Muscle layer of duodenum (tissue), 2 donors: ENCODE results near the gene LINC01488.

Experiments
- H3K27ac ChIP-seq: one replicate; pipeline ENCODE4 v1.7.0; 2013; ENCODE audit warnings: mild to moderate bottlenecking, low read length
- H3K27me3 ChIP-seq: one replicate; pipeline ENCODE4 v1.7.0; 2013; ENCODE audit warnings: low read depth, mild to moderate bottlenecking, control low read depth, low read length
- H3K36me3 ChIP-seq, 2 donors: one replicate each; pipeline ENCODE4 v1.7.0; 2013; ENCODE audit warnings: low read length in 2 of 2, control low read depth in 1 of 2, mild to moderate bottlenecking in 1 of 2; ENCODE audit not compliant: insufficient read depth in 2 of 2, control insufficient read depth in 1 of 2
- H3K4me1 ChIP-seq, 2 donors: one replicate each; pipeline ENCODE4 v1.7.0; 2013; ENCODE audit warnings: low read length in 2 of 2, mild to moderate bottlenecking in 2 of 2, control low read depth in 1 of 2, moderate library complexity in 1 of 2; ENCODE audit not compliant: insufficient read depth in 2 of 2, control insufficient read depth in 1 of 2
- H3K4me3 ChIP-seq, 2 donors: one replicate each; pipeline ENCODE4 v1.7.0; 2013; ENCODE audit warnings: low read length in 2 of 2, low read depth in 1 of 2, mild to moderate bottlenecking in 1 of 2
- H3K9me3 ChIP-seq, 2 donors: one replicate each; pipeline ENCODE4 v1.7.0; 2013; ENCODE audit warnings: low read length in 2 of 2, control low read depth in 1 of 2, mild to moderate bottlenecking in 1 of 2; ENCODE audit not compliant: control insufficient read depth in 1 of 2
- donor health status: healthy.

LINC01488 gene

DNA sequence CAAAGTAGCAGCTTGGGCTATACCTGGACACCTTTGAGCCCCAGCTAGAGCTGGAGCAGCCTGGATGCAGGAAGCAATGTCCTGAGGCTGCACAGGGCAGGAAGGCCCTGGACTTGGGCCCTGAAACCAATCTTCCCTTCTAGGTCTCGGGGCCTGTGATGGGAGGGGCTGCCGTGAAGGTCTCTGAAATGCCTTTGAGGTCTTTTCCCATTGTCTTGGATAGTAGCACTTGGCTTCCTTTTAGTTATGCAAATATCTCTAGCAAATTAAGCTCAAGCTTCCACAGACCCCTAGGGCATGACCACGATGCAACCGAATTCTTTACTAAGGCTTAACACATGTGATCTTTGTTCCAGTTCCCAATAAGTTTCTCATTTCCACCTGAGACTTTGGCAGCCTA, 40.0 kb downstream of the LINC01488 start:
- H3K4me3 ChIP-seq = no peak overlapping the region
- no peaks in the 10 kb centered on the region for H3K4me1 ChIP-seq
- H3K27me3 ChIP-seq = no peaks in the 10 kb centered on the region
- H3K9me3 ChIP-seq = peaks cover 0 to 3% of the 10 kb centered on the region in 2 donors
- no peaks in the 10 kb centered on the region for H3K36me3 ChIP-seq
- H3K27ac ChIP-seq = no peak overlapping the region

DNA sequence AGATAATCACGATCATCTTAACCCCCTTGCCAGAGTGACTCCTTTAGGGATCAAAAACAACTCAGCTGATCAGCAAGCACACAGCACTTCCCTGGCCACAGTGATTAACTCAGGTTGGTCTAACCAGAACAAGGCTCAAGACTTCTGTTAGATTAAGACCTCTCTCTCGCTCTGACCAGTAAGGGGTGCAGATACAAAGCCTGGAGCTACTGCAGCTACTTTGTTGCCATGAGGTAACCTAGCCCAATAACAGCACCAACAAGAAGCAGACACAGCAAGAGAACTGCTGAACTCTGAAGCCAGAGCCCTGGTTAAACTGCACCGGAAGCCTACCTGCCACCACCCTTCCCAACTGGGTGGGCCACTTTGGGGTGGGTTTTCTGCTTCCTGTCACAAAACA, 42.0 kb downstream of the LINC01488 start:
- Histone ChIP-seq H3K27me3 (no peaks in the 10 kb centered on the region), H3K9me3 (no peaks in the 10 kb centered on the region), H3K27ac (no peak overlapping the region), H3K36me3 (no peaks in the 10 kb centered on the region), H3K4me1 (no peaks in the 10 kb centered on the region), H3K4me3 (no peak overlapping the region)

DNA sequence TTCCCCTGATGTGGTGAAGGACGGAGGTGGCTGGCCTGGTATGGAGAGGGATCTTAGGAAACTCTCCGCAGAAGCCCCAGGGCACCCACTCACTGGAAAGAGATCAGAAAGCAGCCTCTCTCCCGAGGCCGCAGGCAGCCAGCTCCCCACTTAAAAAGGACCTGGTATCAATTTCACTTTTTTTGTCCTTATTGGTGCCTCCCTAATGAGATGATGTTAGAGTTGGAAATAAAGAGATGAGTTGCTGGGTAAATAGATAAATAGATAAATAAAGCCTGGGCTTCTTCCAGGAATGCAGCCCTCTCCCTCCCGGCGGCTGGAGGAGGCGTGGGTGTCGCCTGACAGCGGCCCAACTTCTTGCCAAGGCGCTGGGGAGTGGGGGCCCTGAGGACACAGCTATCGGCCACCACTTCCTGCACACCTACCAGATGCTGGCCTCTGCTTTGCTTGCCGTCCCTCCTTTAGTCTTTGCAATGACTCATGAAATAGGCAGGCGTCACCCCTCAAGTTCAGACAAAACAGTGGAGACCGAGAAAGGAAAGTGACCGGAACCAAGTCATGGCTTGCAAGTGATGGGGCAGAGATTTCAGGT, 42.9 kb downstream of the LINC01488 start:
- Histone ChIP-seq H3K27me3 (no peaks in the 10 kb centered on the region), H3K27ac (no peak overlapping the region), H3K4me1 (no peaks in the 10 kb centered on the region), H3K4me3 (no peak overlapping the region), H3K9me3 (no peaks in the 10 kb centered on the region), H3K36me3 (no peaks in the 10 kb centered on the region)

DNA sequence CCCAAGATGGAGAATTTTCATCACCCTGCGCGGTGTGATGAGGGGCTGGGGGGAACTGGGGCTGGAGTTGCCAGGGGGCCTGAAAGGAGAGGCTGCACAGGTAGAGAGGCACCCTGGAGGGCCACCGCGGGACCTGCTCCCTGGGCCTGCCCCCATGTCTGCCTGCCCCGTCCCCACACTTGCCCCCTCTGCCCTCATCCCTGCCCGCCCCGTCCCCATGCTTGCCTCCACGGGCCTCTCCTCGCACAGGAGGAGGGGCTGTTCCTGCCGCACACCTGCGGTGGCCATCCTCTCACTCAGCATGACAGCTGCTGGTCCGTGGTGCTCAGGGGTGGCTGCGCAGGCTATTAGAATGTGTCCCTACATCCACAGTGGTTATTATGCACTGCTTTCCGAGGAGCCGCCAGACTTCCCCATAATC, 43.5 kb downstream of the LINC01488 start:
- no peak overlapping the region for H3K4me3 ChIP-seq
- H3K9me3 ChIP-seq = no peaks in the 10 kb centered on the region
- H3K27ac ChIP-seq = no peak overlapping the region
- no peaks in the 10 kb centered on the region for H3K4me1 ChIP-seq
- no peaks in the 10 kb centered on the region for H3K36me3 ChIP-seq
- no peaks in the 10 kb centered on the region for H3K27me3 ChIP-seq

DNA sequence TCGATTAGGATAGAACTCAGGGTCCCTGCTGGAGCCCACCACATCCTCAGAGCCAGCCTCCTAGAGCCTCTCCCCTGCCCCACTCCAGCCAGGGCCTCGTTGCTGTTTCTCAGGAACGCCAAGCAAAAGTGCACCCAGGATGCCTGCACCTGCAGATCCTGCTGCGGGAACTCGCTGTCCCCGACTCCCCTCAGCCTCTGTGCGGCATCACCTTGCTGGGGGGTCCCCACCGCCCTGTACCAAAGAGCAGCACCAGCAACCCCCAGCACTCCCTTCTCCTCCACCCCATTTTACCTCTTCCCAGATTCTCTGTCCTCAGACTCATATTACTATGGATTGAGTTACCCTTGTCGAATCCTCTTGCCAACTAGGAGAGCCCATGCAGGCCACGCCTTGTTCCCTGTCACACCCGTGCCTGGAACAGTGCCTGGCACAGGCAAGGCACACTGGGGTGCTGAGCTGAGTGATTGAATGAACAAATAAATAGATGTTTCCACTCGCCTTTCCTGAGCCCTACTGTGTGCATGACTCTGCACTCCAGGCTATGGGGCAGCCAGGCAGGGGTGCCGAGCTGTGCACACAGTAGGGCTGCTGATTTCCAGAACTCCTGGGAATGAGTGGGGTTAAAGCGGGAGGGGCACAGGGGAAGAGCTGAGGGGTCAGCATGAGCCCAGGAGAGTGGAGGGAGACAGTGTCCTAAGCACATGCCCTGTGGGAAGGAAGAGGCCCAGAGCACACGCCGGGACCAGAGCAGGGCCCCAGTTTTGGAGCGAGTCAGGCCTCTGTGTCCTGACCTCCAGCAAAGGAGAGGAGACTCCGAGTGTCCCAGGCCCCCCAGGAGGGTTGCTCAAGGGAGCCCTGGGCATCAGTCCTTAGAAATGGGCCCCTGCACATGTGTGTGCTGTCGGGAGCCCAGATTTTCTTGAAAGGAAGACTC, 44.3 kb downstream of the LINC01488 start:
- Histone ChIP-seq H3K27me3 (no peaks in the 10 kb centered on the region), H3K9me3 (no peaks in the 10 kb centered on the region), H3K4me1 (no peaks in the 10 kb centered on the region), H3K36me3 (no peaks in the 10 kb centered on the region), H3K27ac (no peak overlapping the region), H3K4me3 (no peak overlapping the region)

DNA sequence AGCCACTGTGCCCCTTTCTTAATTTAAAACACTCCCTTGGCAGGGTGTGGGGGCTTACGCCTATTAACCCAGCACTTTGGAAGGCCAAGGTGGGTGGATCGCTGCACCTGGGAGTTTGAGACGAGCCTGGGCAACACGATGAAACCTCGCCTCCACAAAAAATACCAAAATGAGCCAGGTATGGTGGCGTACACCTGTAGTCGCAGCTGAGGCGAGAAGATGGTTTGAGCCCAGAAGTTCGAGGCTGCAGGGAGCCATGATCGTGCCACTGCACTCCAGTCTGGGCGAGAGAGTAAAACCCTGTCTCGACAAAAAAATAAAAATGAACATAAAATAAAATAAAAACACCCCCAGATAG, 45.0 kb downstream of the LINC01488 start:
- Histone ChIP-seq H3K27me3 (no peaks in the 10 kb centered on the region), H3K4me1 (no peaks in the 10 kb centered on the region), H3K9me3 (no peaks in the 10 kb centered on the region), H3K36me3 (no peaks in the 10 kb centered on the region), H3K4me3 (no peak overlapping the region), H3K27ac (no peak overlapping the region)

DNA sequence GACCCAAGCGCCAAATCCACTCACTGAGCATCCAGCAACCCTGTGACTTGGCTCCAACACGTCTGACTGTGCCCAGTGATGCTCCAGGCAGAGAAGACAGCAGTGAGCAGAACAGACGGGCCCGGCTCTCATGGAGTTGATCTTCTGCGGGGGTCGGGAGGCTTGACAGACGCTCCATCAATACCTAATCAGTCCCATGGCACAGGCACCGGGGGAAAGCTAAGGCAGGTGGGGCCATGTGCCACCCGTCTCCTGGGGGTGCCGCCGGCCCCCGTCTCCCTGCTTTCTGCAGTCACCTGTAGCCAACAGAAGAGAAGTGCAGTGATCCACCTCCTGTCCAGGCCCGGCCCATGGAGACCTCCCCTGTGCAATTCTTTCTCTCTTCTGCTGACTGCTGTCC, 47.5 kb downstream of the LINC01488 start:
- no peaks in the 10 kb centered on the region for H3K27me3 ChIP-seq

DNA sequence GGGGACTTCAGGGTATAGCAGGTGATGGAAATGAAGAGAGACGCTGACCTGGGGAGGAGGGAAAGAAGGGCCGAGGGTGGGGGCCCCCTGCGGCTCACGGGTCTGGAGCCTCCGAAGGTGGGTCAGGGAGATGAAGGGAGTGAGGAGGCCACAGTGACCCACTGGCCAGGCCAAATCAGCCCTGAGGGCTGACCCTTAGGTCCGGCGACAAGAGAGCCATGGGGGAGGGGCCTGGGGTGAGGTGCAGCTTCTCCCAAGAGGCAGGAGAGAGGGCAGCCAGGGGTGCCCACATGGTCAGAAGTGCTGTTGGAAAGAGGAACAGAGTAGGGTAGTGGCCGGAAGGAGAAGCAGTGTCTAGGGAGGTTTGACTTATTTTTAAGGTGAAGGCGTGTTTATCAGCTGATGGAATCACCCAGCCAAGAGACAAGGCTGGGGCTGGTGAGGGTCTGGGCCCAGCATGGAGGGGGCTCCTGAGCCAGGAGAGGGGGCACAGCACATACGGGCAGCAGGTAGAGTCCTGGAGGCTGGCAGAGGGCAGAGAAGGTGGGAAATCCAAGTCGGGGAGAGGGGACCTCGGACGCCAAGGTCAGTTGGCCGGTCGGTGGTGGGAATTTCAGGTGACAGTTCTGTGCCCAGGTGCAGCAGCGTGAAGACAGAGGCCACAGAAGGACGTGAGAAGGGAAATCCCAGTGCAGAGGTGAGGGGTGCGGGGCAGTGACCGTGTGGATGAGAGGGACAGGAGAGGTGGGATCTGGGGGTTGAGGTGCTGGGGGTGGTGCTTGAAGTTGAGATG, 49.0 kb downstream of the LINC01488 start:
- no peaks in the 10 kb centered on the region for H3K4me1 ChIP-seq
- H3K4me3 ChIP-seq = no peak overlapping the region
- H3K36me3 ChIP-seq = no peaks in the 10 kb centered on the region
- H3K9me3 ChIP-seq = no peaks in the 10 kb centered on the region
- no peak overlapping the region for H3K27ac ChIP-seq
- no peaks in the 10 kb centered on the region for H3K27me3 ChIP-seq

More for the DNA sequence above, 47.5 kb downstream of the LINC01488 start:
- H3K4me3 ChIP-seq = no peak overlapping the region
- no peaks in the 10 kb centered on the region for H3K9me3 ChIP-seq
- no peaks in the 10 kb centered on the region for H3K36me3 ChIP-seq
- no peaks in the 10 kb centered on the region for H3K4me1 ChIP-seq
- no peak overlapping the region for H3K27ac ChIP-seq

DNA sequence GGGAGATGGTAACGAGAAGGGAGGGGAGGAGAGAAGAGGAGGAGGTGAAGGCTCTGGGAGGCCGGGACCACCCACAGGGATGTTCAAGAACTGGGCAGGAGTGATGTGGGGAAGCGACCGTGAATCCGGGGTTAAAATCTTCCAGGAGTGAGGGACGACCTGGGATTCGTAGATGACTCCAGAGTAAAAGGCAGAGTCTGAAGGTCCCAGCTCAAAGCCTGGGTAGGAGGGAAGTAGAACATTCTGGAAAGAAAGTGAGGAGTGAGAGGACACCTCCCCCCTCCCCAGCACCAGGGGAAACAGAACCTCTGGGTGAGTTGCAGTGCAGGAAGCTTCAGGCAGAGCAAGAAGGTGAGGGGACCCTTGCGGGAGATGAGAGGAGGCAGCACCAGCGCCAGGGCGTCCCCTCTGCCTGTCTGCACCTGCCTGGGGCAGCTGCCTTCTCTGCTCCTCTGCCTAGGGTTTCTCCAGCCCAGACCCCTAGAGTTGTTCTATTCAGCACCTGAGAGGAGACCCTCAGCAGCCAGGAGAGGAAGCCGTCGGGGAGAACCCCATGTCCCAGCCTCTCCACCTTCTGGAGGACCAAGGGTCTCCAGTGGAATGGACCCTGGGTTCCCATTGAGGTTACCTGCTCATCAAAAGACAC, 49.7 kb downstream of the LINC01488 start:
- H3K27me3 ChIP-seq = no peaks in the 10 kb centered on the region
- H3K4me1 ChIP-seq = no peaks in the 10 kb centered on the region
- no peaks in the 10 kb centered on the region for H3K9me3 ChIP-seq
- no peak overlapping the region for H3K27ac ChIP-seq
- H3K4me3 ChIP-seq = no peak overlapping the region
- no peaks in the 10 kb centered on the region for H3K36me3 ChIP-seq

DNA sequence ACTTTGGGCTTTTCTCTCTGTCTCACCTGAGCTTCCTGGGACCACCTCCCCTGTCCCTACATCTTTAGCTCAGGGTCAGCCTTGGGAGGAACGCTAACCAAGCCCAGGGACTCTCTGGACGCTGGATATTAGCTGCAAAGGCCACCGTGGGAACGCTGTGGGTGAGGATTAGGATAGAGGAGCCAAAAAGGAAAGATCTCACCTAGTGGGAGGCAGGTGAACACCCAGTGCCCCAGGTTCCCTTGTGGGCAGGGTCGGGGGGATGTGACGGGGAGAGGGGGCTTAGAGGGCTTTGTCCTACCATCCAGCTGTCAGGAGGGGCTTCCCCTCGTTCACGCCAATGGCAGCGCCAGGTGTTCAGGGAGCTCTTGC, 50.2 kb downstream of the LINC01488 start:
- no peaks in the 10 kb centered on the region for H3K36me3 ChIP-seq
- H3K27me3 ChIP-seq = no peaks in the 10 kb centered on the region

More for the DNA sequence above, 50.2 kb downstream of the LINC01488 start:
- Histone ChIP-seq H3K4me3 (no peak overlapping the region), H3K4me1 (no peaks in the 10 kb centered on the region), H3K27ac (no peak overlapping the region), H3K9me3 (no peaks in the 10 kb centered on the region)
